ENCODE measurements around the gene ABHD12. TPM values are rescaled to one million over a fixed set of nuclear protein-coding genes. Genes with fewer than 3 reads are reported as not detected.

The ABHD12 gene
- total RNA-seq, 1 donor from 2014 or later: 42.9 TPM

DNA sequence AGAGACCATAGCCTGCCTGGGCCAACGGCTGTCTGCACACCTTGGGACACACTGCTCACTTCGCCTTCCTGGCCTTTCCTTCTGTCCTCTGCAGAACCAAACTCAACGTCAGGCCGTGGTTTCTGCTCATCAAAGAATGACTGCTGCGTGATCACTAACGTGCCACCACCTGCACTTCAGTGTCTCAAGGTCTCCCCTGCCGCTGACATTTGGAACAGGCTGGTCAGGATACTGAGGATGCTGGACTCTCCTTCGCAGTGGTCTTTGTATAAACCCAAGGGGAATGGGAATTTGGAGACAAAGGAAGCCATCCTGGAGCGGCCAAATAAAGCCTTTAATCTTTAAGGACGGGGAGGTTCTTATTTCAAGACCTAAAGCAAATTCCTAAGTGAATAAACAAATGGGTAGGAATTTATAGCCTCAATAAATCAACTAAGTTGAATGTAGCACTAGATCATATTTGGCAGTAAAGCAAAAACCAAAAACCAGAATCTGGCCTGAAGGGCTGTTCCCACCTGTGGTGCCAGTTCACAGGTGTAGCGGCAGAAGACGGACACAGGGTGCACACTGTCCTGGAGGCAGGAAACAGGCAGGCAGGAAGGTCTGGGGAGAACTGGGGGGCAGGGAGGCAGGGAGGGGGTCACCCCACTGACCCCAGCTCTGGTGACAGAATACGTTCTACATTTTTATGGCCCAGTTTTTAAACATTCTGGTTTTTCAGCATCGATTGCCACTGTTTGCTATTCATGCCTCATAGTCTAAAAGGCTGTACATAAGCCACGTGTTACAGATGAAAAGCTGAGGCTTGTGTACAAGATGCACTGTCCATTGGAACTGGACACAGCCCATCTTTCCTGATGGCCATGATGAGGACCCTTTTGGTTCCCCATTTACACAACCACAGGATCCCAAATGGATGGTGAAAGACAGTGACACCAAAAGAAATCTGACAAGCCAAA is 36.6 kb downstream of the ABHD12 start:
- H3K4me3 Mint-ChIP-seq (ENCODE audit: unreplicated experiment): no peak overlapping the region
- no peaks in the 10 kb centered on the region for H3K36me3 Mint-ChIP-seq (ENCODE audit: unreplicated experiment)

DNA sequence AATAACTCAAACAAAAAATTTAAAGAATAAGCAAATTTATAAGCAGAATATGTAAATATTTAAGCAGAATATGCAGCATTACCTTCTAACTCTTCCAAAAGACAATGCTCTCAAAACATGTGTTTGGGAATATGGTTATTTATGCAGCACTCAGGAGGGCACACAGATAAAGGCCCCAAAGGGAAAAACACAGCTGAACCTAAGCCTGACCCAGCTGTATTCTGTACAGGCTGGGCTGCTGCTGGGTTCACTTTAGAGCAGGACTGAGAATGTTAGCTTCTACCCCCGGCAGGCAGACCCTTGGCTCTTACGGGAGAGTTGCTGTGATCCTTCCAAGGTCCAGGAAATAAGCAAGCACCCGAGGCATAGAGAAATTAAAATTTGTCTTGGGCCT is 37.3 kb downstream of the ABHD12 start:
- H3K4me3 Mint-ChIP-seq (ENCODE audit: unreplicated experiment): no peak overlapping the region
- no peaks in the 10 kb centered on the region for H3K9me3 Mint-ChIP-seq (ENCODE audit: unreplicated experiment)
- DNase-seq (ENCODE audit: extremely low spot score, unreplicated experiment): no peak
- no peak overlapping the region for H3K27ac Mint-ChIP-seq (ENCODE audit: unreplicated experiment)
- H3K27me3 Mint-ChIP-seq (ENCODE audit: unreplicated experiment): no peaks in the 10 kb centered on the region
- TF ChIP-seq, protein P1, sequence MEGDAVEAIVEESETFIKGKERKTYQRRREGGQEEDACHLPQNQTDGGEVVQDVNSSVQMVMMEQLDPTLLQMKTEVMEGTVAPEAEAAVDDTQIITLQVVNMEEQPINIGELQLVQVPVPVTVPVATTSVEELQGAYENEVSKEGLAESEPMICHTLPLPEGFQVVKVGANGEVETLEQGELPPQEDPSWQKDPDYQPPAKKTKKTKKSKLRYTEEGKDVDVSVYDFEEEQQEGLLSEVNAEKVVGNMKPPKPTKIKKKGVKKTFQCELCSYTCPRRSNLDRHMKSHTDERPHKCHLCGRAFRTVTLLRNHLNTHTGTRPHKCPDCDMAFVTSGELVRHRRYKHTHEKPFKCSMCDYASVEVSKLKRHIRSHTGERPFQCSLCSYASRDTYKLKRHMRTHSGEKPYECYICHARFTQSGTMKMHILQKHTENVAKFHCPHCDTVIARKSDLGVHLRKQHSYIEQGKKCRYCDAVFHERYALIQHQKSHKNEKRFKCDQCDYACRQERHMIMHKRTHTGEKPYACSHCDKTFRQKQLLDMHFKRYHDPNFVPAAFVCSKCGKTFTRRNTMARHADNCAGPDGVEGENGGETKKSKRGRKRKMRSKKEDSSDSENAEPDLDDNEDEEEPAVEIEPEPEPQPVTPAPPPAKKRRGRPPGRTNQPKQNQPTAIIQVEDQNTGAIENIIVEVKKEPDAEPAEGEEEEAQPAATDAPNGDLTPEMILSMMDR (IDR thresholded peaks at IDR 0.05): no peak
- H3K36me3 Mint-ChIP-seq (ENCODE audit: unreplicated experiment): no peaks in the 10 kb centered on the region
- H3K4me1 Mint-ChIP-seq (ENCODE audit: unreplicated experiment): peaks cover 11% of the 10 kb centered on the region

More for the DNA sequence above, 36.6 kb downstream of the ABHD12 start:
- Mint-ChIP-seq H3K27me3 (ENCODE audit: unreplicated experiment) (no peaks in the 10 kb centered on the region), H3K27ac (ENCODE audit: unreplicated experiment) (no peak overlapping the region), H3K9me3 (ENCODE audit: unreplicated experiment) (no peaks in the 10 kb centered on the region), H3K4me1 (ENCODE audit: unreplicated experiment) (peaks cover 11% of the 10 kb centered on the region)
- TF ChIP-seq, protein P1 (IDR thresholded peaks at IDR 0.05): no peak
- DNase-seq (ENCODE audit: extremely low spot score, unreplicated experiment): no peak

DNA sequence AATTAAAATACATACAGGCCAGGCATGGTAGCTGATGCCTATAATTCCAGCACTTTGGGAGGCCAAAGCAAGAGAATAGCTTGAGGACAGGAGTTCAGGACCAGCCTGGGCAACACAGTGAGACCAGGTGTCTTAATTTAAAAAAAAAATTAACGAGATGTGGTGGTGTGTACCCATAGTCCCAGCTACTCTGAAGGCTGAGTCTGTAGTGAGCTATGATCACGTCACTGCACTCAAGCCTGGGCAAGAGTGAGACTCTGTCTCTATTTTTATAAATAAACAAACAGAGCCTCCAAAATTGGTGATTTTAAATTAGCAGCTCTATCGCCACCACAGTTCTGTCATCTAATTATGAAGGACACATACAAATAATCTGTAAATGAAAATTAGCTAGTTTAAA is 37.9 kb downstream of the ABHD12 start:
- Mint-ChIP-seq H3K27ac (ENCODE audit: unreplicated experiment) (no peak overlapping the region), H3K27me3 (ENCODE audit: unreplicated experiment) (no peaks in the 10 kb centered on the region), H3K4me3 (ENCODE audit: unreplicated experiment) (no peak overlapping the region), H3K36me3 (ENCODE audit: unreplicated experiment) (no peaks in the 10 kb centered on the region), H3K9me3 (ENCODE audit: unreplicated experiment) (no peaks in the 10 kb centered on the region), H3K4me1 (ENCODE audit: unreplicated experiment) (peaks cover 11% of the 10 kb centered on the region)
- DNase-seq (ENCODE audit: extremely low spot score, unreplicated experiment): no peak
- TF ChIP-seq, protein P1 (IDR thresholded peaks at IDR 0.05): no peak

DNA sequence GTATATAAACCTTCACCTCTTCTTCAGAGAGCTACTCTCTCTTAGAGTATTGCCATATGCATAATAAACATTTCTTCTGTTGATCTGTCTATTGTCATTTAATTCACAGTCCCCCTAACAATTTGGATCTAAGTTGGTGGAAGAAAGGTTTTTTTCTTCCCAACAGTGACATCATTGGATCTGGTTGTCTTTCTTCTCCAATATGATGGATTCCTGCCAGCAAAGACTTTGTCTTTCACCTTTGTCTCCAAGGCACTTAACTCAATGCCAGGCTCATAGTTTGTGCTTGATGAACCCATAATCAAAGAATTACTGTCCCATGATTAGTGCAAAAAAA is 39.6 kb downstream of the ABHD12 start:
- no peaks in the 10 kb centered on the region for H3K27me3 Mint-ChIP-seq (ENCODE audit: unreplicated experiment)
- peaks cover 11% of the 10 kb centered on the region for H3K4me1 Mint-ChIP-seq (ENCODE audit: unreplicated experiment)
- H3K36me3 Mint-ChIP-seq (ENCODE audit: unreplicated experiment): no peaks in the 10 kb centered on the region
- H3K9me3 Mint-ChIP-seq (ENCODE audit: unreplicated experiment): no peaks in the 10 kb centered on the region
- no peak for DNase-seq (ENCODE audit: extremely low spot score, unreplicated experiment)
- H3K27ac Mint-ChIP-seq (ENCODE audit: unreplicated experiment): no peak overlapping the region
- TF ChIP-seq, protein P1 (IDR thresholded peaks at IDR 0.05): no peak
- no peak overlapping the region for H3K4me3 Mint-ChIP-seq (ENCODE audit: unreplicated experiment)

DNA sequence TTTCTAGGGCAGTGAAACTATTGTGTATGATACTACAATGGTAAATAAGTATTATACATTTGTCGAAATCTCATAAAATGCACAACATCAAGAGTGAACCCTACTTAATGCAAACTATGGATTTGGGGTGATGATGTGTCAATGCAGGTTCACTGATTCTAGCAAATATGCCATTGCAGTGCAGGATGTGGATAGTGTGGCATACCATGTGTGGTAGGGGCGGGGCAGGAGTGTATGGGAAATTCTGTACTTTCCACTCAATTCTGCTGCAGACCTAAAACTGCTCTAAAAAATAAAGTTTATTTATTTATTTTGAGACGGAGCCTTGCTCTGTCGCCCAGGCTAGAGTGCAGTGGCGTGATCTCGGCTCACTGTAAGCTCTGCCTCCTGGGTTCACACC is 44.3 kb downstream of the ABHD12 start:
- Mint-ChIP-seq H3K4me3 (ENCODE audit: unreplicated experiment) (no peak overlapping the region), H3K36me3 (ENCODE audit: unreplicated experiment) (no peaks in the 10 kb centered on the region), H3K27me3 (ENCODE audit: unreplicated experiment) (no peaks in the 10 kb centered on the region), H3K27ac (ENCODE audit: unreplicated experiment) (no peak overlapping the region), H3K4me1 (ENCODE audit: unreplicated experiment) (no peaks in the 10 kb centered on the region), H3K9me3 (ENCODE audit: unreplicated experiment) (no peaks in the 10 kb centered on the region)
- TF ChIP-seq, protein P1 (IDR thresholded peaks at IDR 0.05): no peak
- DNase-seq (ENCODE audit: extremely low spot score, unreplicated experiment): no peak
